H9 (cell line): ENCODE results near the gene EIF3B. TPM values are rescaled to one million over a fixed set of nuclear protein-coding genes. Genes with fewer than 3 reads are reported as not detected.
"Not testable (repeated sequence)": the region's sequence is repeated elsewhere in the genome, so short reads cannot be mapped to it uniquely, and the experiment has no call there.

Experiments
- DNase-seq: peaks from one replicate; pipeline ENCODE4 v3.0.0-alpha.2; 2017
- H2AFZ ChIP-seq: one replicate; pipeline ENCODE4 v1.6.1; 2013; ENCODE audit warnings: mild to moderate bottlenecking, low read length, control low read depth, moderate library complexity
- H2AK5ac ChIP-seq: 2 replicates; pipeline ENCODE4 v1.6.1; 2013; ENCODE audit warnings: low read length, control low read depth, mixed read lengths; ENCODE audit not compliant: insufficient read length
- H2BK120ac ChIP-seq: one replicate; pipeline ENCODE4 v1.6.1; 2013; ENCODE audit warnings: low read depth, mild to moderate bottlenecking, low read length, control low read depth, inconsistent platforms; ENCODE audit not compliant: poor library complexity, severe bottlenecking
- H2BK12ac ChIP-seq: 2 replicates; pipeline ENCODE4 v1.6.1; 2013; ENCODE audit warnings: low read length, control low read depth, mixed read lengths, low read depth; ENCODE audit not compliant: insufficient read length
- H2BK15ac ChIP-seq: 2 replicates; pipeline ENCODE4 v1.6.1; 2013; ENCODE audit warnings: low read depth, low read length, control low read depth
- H2BK20ac ChIP-seq: one replicate; pipeline ENCODE4 v1.6.1; 2013; ENCODE audit warnings: low read depth, mild to moderate bottlenecking, low read length, control low read depth, inconsistent platforms; ENCODE audit not compliant: poor library complexity, severe bottlenecking
- H2BK5ac ChIP-seq: 2 replicates; pipeline ENCODE4 v1.6.1; 2013; ENCODE audit warnings: low read length, control low read depth, mixed read lengths; ENCODE audit not compliant: insufficient read length
- H3K14ac ChIP-seq: 2 replicates; pipeline ENCODE4 v1.6.1; 2013; ENCODE audit warnings: low read length, control low read depth; ENCODE audit not compliant: insufficient read depth
- H3K18ac ChIP-seq: 2 replicates; pipeline ENCODE4 v1.6.1; 2013; ENCODE audit warnings: low read depth, mild to moderate bottlenecking, mixed read lengths, low read length, control low read depth; ENCODE audit not compliant: insufficient read length
- H3K23ac ChIP-seq: 2 replicates; pipeline ENCODE4 v1.6.1; 2013; ENCODE audit warnings: low read length, control low read depth, mixed read lengths, low read depth; ENCODE audit not compliant: insufficient read length
- H3K23me2 ChIP-seq: 2 replicates; pipeline ENCODE4 v1.6.1; 2013; ENCODE audit warnings: low read depth, mild to moderate bottlenecking, mixed read lengths, low read length, control low read depth; ENCODE audit not compliant: insufficient read length, poor library complexity, severe bottlenecking
- H3K27ac ChIP-seq: 2 replicates; pipeline ENCODE4 v1.5.1; 2013; ENCODE audit warnings: low read length, control low read depth, mixed read lengths, low read depth; ENCODE audit not compliant: insufficient read length
- H3K27me3 ChIP-seq: 2 replicates; pipeline ENCODE4 v1.6.1; 2013; ENCODE audit warnings: low read length, control low read depth, inconsistent platforms; ENCODE audit not compliant: insufficient read depth
- H3K4ac ChIP-seq: 2 replicates; pipeline ENCODE4 v1.6.1; 2013; ENCODE audit warnings: low read depth, mild to moderate bottlenecking, control low read depth, inconsistent platforms, low read length, moderate library complexity
- H3K4me1 ChIP-seq: 2 replicates; pipeline ENCODE4 v1.6.1; 2013; ENCODE audit warnings: low read length, control low read depth, inconsistent platforms; ENCODE audit not compliant: insufficient read depth
- H3K4me2 ChIP-seq: 2 replicates; pipeline ENCODE4 v1.6.1; 2013; ENCODE audit warnings: low read length, control low read depth, mixed read lengths; ENCODE audit not compliant: insufficient read length, insufficient read depth
- H3K56ac ChIP-seq: 2 replicates; pipeline ENCODE4 v1.6.1; 2013; ENCODE audit warnings: low read depth, mild to moderate bottlenecking, mixed read lengths, low read length, control low read depth; ENCODE audit not compliant: insufficient read length
- H3K79me1 ChIP-seq: 2 replicates; pipeline ENCODE4 v1.6.1; 2013; ENCODE audit warnings: low read depth, mild to moderate bottlenecking, moderate library complexity, low read length, control low read depth, inconsistent platforms; ENCODE audit not compliant: insufficient read depth, poor library complexity, severe bottlenecking
- H3K79me2 ChIP-seq: 2 replicates; pipeline ENCODE4 v1.6.1; 2013; ENCODE audit warnings: low read length, control low read depth, inconsistent platforms; ENCODE audit not compliant: insufficient read depth
- H3K9ac ChIP-seq: 2 replicates; pipeline ENCODE4 v1.6.1; 2013; ENCODE audit warnings: low read length, control low read depth, mixed read lengths; ENCODE audit not compliant: insufficient read length; ENCODE audit errors: extremely low read depth
- H3K9me3 ChIP-seq: one replicate; pipeline ENCODE4 v1.6.1; 2013; ENCODE audit warnings: low read depth, low read length, inconsistent platforms; ENCODE audit not compliant: control insufficient read depth
- H3T11ph ChIP-seq: one replicate; pipeline ENCODE4 v1.6.1; 2013; ENCODE audit warnings: mild to moderate bottlenecking, low read length, control low read depth, inconsistent platforms
- H4K20me1 ChIP-seq: one replicate; pipeline ENCODE4 v1.6.1; 2013; ENCODE audit not compliant: control insufficient read depth, insufficient read length, insufficient read depth
- H4K5ac ChIP-seq: 2 replicates; pipeline ENCODE4 v1.6.1; 2013; ENCODE audit warnings: low read depth, mild to moderate bottlenecking, mixed read lengths, low read length, control low read depth; ENCODE audit not compliant: insufficient read length
- H4K8ac ChIP-seq: replicated peaks from 2 replicates; pipeline ENCODE4 v1.6.1; 2013; ENCODE audit warnings: low read length, control low read depth, mixed read lengths, low read depth; ENCODE audit not compliant: insufficient read length
- H4K91ac ChIP-seq: 2 replicates; pipeline ENCODE4 v1.6.1; 2013; ENCODE audit warnings: low read depth, mild to moderate bottlenecking, moderate library complexity, mixed read lengths, low read length, control low read depth; ENCODE audit not compliant: insufficient read length
- H3K27ac Mint-ChIP-seq, 3 experiments: 2 replicates in 2 of 3; 3 replicates in 1 of 3; pipeline ENCODE4 v1.8.0; 2020 to 2021; ENCODE audit warnings: mixed read lengths in 3 of 3, mild to moderate bottlenecking in 1 of 3, moderate library complexity in 1 of 3
- H3K27me3 Mint-ChIP-seq: 2 replicates; pipeline ENCODE4 v1.8.0; 2021; ENCODE audit warnings: low read depth, mild to moderate bottlenecking, moderate library complexity, mixed read lengths
- H3K36me3 Mint-ChIP-seq, 3 experiments: 2 replicates in 2 of 3; 3 replicates in 1 of 3; pipeline ENCODE4 v1.8.0; 2020 to 2021; ENCODE audit warnings: low read depth in 3 of 3, mixed read lengths in 3 of 3; ENCODE audit not compliant: insufficient read depth in 1 of 3
- H3K4me1 Mint-ChIP-seq, 2 experiments: 2 replicates each; pipeline ENCODE4 v1.8.0; 2020; ENCODE audit warnings: mixed read lengths in 2 of 2
- H3K4me3 Mint-ChIP-seq, 2 experiments: 2 replicates in 1 of 2; 3 replicates in 1 of 2; pipeline ENCODE4 v1.8.0; 2020 to 2021; ENCODE audit warnings: mild to moderate bottlenecking in 2 of 2, mixed read lengths in 2 of 2, moderate library complexity in 1 of 2
- H3K9me3 Mint-ChIP-seq, 2 experiments: 2 replicates in 1 of 2; 3 replicates in 1 of 2; pipeline ENCODE4 v1.8.0; 2020; ENCODE audit warnings: mild to moderate bottlenecking in 2 of 2, mixed read lengths in 2 of 2, moderate library complexity in 1 of 2
- CTCF ChIP-seq: fragments of 200-600 bp; sonication (generic); conservative IDR thresholded peaks from 3 replicates; pipeline ENCODE4 v1.8.0; 2021; ENCODE audit warnings: antibody characterized with exemption, mild to moderate bottlenecking
- WGBS: extraction: QIAGEN DNeasy Blood & Tissue Kit; methylation state at CpG from one replicate; pipeline ENCODE4 v1.1.7; 2013; ENCODE audit warnings: missing lambda C conversion rate, low lambda C conversion rate, mixed read lengths; ENCODE audit not compliant: insufficient read length; ENCODE audit errors: extremely low coverage; 5-methylcytosine and 5-hydroxymethylcytosine counted together
- total RNA-seq: library from RNA; stranded (reverse); gene quantifications from 2 replicates; pipeline ENCODE4 v1.2.1, GENCODE V29; 2021

Gene EIF3B
- total RNA-seq, 1 experiment from 2014 or later: 337 TPM

GRCh38 chr7:2376351-2377154, 21.9 kb downstream of the EIF3B start:
- no peak overlapping the region for H3K4ac ChIP-seq
- no peak for DNase-seq
- peaks cover 82 to 97% (median 97%) of the 10 kb centered on the region in 3 experiments for H3K36me3 Mint-ChIP-seq

GRCh38 chr7:2377492-2377891, 22.9 kb downstream of the EIF3B start:
- not testable (repeated sequence) for H3K23me2 ChIP-seq, H3K4me1 Mint-ChIP-seq, H3K9me3 Mint-ChIP-seq, H4K20me1 ChIP-seq, H4K91ac ChIP-seq, H2BK120ac ChIP-seq, H3K79me2 ChIP-seq, H3K4me1 ChIP-seq, H3K27ac ChIP-seq, H3K27me3 Mint-ChIP-seq, H3K56ac ChIP-seq, H3T11ph ChIP-seq, H2BK15ac ChIP-seq, H2AK5ac ChIP-seq, H3K27me3 ChIP-seq, H2BK5ac ChIP-seq, H2AFZ ChIP-seq, H3K23ac ChIP-seq, H2BK12ac ChIP-seq, H3K79me1 ChIP-seq, H3K4ac ChIP-seq, H4K8ac ChIP-seq, H3K9ac ChIP-seq, H3K9me3 ChIP-seq, H3K27ac Mint-ChIP-seq, DNase-seq, H3K18ac ChIP-seq, H2BK20ac ChIP-seq, H3K14ac ChIP-seq, H3K4me2 ChIP-seq, H3K4me3 Mint-ChIP-seq, H4K5ac ChIP-seq
- no CpG with 5 or more reads among the region's 18 CpGs for WGBS
- peaks cover 75 to 96% (median 92%) of the 10 kb centered on the region in 3 experiments for H3K36me3 Mint-ChIP-seq

More at GRCh38 chr7:2376351-2377154, 21.9 kb downstream of the EIF3B start:
- Histone ChIP-seq H2AK5ac (no peak overlapping the region), H3K9me3 (no peaks in the 10 kb centered on the region), H4K91ac (no peak overlapping the region), H2BK15ac (no peak overlapping the region), H3K23ac (no peak overlapping the region), H3K9ac (no peak overlapping the region), H3K4me1 (no peaks in the 10 kb centered on the region), H4K20me1 (no peaks in the 10 kb centered on the region), H3K4me2 (no peak overlapping the region), H2BK12ac (no peak overlapping the region), H3K18ac (no peak overlapping the region), H2BK5ac (no peak overlapping the region), H3K23me2 (no peaks in the 10 kb centered on the region), H3K14ac (no peak overlapping the region), H3K79me2 (peaks cover 3% of the 10 kb centered on the region; the same call in 1 of the 2 replicates), H2AFZ (no peak overlapping the region), H3K79me1 (peaks cover 10% of the 10 kb centered on the region), H4K8ac (no peak overlapping the region), H2BK120ac (no peak overlapping the region), H3K27me3 (no peaks in the 10 kb centered on the region), H3K56ac (no peak overlapping the region), H3T11ph (no peak overlapping the region), H4K5ac (no peak overlapping the region), H2BK20ac (no peak overlapping the region), H3K27ac (no peak overlapping the region)
- TF ChIP-seq CTCF: no peak
- no peaks in the 10 kb centered on the region; the same call in 1 of the 2 replicates for H3K27me3 Mint-ChIP-seq
- peak overlapping the region in 2 of 3 experiments; percentile 8 to 74; a peak in 3 of 7 replicates for H3K27ac Mint-ChIP-seq
- no peaks in the 10 kb centered on the region for H3K4me1 Mint-ChIP-seq
- H3K9me3 Mint-ChIP-seq: no peaks in the 10 kb centered on the region; a peak in 2 of 5 replicates
- no peak overlapping the region for H3K4me3 Mint-ChIP-seq
- WGBS: no CpG with 5 or more reads among the region's 27 CpGs
